ENCODE data around the gene TMEM91. TPM values are rescaled to one million over a fixed set of nuclear protein-coding genes. Genes with fewer than 3 reads are reported as not detected.
A peak's percentile ranks its signal among the peaks of the same experiment; 100 is the strongest.

The TMEM91 gene
- total and polyA plus RNA-seq, 2 of the 13 experiments (the other 11 are each of a cell fraction or from before 2014, with no cell fraction given) = 6.3 to 10.3 TPM

DNA sequence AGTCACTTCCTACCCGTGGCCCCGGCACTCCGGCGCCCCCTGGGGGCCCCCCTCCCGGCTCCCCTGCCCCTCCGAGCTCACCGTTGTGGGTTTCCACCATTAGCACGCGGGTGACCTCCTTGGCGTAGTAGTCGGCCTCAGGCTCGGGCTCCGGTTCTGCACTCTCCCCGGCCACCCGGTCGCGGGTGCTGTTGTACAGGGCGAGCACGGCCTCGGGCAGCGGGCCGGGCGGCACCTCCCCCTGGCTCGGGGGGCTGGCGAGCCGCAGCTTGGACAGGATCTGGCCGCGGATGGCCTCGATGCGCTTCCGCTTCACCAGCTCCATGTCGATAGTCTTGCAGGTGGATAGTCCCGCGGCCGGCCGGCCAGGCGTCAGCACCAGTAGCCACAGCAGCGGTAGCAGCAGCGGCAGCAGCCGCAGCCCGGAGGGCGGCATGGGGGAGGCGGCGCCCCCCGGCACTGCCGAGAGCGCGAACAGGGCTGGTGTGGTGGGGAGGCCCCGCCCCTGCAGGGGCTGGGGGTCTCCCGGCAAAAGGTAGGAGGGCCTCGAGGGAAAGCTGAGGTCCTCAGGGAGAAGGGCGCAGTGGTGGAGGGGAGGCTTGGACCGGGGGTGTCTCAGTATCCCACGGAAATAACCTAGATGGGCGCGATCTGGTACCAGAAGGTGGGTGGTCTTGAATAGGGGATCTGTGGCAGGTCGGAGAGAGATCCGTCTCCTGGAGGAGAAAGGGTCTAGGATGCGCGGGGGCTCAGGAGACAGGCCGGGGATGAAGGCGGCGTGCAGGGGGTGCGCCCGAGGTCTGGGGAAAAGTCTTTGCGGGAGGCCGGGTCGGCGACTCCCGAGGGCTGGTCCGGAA lies 23.5 kb upstream of the TMEM91 start (continued):
- TF ChIP-seq, protein P1, sequence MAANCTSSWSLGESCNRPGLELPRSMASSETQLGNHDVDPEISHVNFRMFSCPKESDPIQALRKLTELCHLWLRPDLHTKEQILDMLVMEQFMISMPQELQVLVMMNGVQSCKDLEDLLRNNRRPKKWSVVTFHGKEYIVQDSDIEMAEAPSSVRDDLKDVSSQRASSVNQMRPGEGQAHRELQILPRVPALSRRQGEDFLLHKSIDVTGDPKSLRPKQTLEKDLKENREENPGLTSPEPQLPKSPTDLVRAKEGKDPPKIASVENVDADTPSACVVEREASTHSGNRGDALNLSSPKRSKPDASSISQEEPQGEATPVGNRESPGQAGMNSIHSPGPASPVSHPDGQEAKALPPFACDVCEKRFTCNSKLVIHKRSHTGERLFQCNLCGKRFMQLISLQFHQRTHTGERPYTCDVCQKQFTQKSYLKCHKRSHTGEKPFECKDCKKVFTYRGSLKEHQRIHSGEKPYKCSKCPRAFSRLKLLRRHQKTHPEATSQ (CRISPR knock-in tag; IDR thresholded peaks at IDR 0.05; ENCODE audit: borderline replicate concordance) = 0 out of 2 replicates have a peak, but pooled peaks have one; percentile 41
- TF ChIP-seq ZNF143 (CRISPR knock-in tag; IDR thresholded peaks at IDR 0.05) (no peak), MEF2D (CRISPR knock-in tag; IDR thresholded peaks at IDR 0.05) (no peak), ZNF564 (CRISPR knock-in tag; IDR thresholded peaks at IDR 0.05) (no peak; the same call in 1 of the 2 replicates), THAP11 (CRISPR knock-in tag; IDR thresholded peaks at IDR 0.05) (no peak; the same call in 1 of the 2 replicates), ZNF510 (CRISPR knock-in tag; IDR thresholded peaks at IDR 0.05; ENCODE audit: low read depth) (no peak), ZNF205 (CRISPR knock-in tag; IDR thresholded peaks at IDR 0.05) (no peak), ZNF317 (CRISPR knock-in tag; IDR thresholded peaks at IDR 0.05) (no peak), TCF12 (IDR thresholded peaks at IDR 0.05) (no peak), TCF12 (CRISPR knock-in tag; IDR thresholded peaks at IDR 0.05) (no peak), GFI1 (CRISPR knock-in tag; IDR thresholded peaks at IDR 0.05; ENCODE audit: borderline replicate concordance) (no peak), ZNF616 (CRISPR knock-in tag; IDR thresholded peaks at IDR 0.05; ENCODE audit: low read depth) (peak; percentile 74; the same call in 1 of the 2 replicates), KLF6 (CRISPR knock-in tag; IDR thresholded peaks at IDR 0.05) (no peak), ZNF501 (CRISPR knock-in tag; IDR thresholded peaks at IDR 0.05) (peak; percentile 73), SNRNP70 (IDR thresholded peaks at IDR 0.05; ENCODE audit: low read depth, low read length) (no peak), TRIM24 (CRISPR knock-in tag; IDR thresholded peaks at IDR 0.05) (no peak), FOXJ3 (CRISPR knock-in tag; IDR thresholded peaks at IDR 0.05; ENCODE audit: borderline replicate concordance) (0 out of 2 replicates have a peak, but pooled peaks have one; percentile 20)
- TF ChIP-seq, protein P2, sequence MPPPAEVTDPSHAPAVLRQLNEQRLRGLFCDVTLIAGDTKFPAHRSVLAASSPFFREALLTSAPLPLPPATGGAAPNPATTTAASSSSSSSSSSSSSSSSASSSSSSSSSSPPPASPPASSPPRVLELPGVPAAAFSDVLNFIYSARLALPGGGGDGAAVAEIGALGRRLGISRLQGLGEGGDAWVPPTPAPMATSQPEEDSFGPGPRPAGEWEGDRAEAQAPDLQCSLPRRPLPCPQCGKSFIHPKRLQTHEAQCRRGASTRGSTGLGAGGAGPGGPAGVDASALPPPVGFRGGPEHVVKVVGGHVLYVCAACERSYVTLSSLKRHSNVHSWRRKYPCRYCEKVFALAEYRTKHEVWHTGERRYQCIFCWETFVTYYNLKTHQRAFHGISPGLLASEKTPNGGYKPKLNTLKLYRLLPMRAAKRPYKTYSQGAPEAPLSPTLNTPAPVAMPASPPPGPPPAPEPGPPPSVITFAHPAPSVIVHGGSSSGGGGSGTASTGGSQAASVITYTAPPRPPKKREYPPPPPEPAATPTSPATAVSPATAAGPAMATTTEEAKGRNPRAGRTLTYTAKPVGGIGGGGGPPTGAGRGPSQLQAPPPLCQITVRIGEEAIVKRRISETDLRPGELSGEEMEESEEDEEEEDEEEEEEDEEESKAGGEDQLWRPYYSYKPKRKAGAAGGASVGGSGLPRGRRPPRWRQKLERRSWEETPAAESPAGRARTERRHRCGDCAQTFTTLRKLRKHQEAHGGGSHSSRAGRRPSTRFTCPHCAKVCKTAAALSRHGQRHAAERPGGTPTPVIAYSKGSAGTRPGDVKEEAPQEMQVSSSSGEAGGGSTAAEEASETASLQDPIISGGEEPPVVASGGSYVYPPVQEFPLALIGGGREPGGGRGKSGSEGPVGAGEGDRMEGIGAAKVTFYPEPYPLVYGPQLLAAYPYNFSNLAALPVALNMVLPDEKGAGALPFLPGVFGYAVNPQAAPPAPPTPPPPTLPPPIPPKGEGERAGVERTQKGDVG (CRISPR knock-in tag; IDR thresholded peaks at IDR 0.05; ENCODE audit: borderline replicate concordance) = peak; percentile 37; the same call in 1 of the 2 replicates
- TF ChIP-seq, protein P3, sequence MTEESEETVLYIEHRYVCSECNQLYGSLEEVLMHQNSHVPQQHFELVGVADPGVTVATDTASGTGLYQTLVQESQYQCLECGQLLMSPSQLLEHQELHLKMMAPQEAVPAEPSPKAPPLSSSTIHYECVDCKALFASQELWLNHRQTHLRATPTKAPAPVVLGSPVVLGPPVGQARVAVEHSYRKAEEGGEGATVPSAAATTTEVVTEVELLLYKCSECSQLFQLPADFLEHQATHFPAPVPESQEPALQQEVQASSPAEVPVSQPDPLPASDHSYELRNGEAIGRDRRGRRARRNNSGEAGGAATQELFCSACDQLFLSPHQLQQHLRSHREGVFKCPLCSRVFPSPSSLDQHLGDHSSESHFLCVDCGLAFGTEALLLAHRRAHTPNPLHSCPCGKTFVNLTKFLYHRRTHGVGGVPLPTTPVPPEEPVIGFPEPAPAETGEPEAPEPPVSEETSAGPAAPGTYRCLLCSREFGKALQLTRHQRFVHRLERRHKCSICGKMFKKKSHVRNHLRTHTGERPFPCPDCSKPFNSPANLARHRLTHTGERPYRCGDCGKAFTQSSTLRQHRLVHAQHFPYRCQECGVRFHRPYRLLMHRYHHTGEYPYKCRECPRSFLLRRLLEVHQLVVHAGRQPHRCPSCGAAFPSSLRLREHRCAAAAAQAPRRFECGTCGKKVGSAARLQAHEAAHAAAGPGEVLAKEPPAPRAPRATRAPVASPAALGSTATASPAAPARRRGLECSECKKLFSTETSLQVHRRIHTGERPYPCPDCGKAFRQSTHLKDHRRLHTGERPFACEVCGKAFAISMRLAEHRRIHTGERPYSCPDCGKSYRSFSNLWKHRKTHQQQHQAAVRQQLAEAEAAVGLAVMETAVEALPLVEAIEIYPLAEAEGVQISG (CRISPR knock-in tag; IDR thresholded peaks at IDR 0.05) = peak; percentile 32; the same call in 1 of the 2 replicates
- TF ChIP-seq, protein P4, sequence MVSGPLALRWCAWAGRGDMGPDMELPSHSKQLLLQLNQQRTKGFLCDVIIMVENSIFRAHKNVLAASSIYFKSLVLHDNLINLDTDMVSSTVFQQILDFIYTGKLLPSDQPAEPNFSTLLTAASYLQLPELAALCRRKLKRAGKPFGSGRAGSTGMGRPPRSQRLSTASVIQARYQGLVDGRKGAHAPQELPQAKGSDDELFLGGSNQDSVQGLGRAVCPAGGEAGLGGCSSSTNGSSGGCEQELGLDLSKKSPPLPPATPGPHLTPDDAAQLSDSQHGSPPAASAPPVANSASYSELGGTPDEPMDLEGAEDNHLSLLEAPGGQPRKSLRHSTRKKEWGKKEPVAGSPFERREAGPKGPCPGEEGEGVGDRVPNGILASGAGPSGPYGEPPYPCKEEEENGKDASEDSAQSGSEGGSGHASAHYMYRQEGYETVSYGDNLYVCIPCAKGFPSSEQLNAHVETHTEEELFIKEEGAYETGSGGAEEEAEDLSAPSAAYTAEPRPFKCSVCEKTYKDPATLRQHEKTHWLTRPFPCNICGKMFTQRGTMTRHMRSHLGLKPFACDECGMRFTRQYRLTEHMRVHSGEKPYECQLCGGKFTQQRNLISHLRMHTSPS (CRISPR knock-in tag; IDR thresholded peaks at IDR 0.05; ENCODE audit: low read depth) = peak; percentile 45; the same call in 1 of the 2 replicates

Measured in HepG2 (cell line).